Spinal cord (tissue), 10 donors: Measurements from ENCODE around the gene LAMB1. TPM values are rescaled to one million over a fixed set of nuclear protein-coding genes. Genes with fewer than 3 reads are reported as not detected.
"Not testable (repeated sequence)": the region's sequence is repeated elsewhere in the genome, so short reads cannot be mapped to it uniquely, and the experiment has no call there.

Experiments
- DNase-seq, 6 donors: peaks; one replicate each; pipeline versions ENCODE4 v3.0.0 to v3.0.0-alpha.2; 2013 to 2015; ENCODE audit warnings: low spot score in 6 of 6, low read depth in 4 of 6
- H3K27ac ChIP-seq: one replicate; pipeline ENCODE4 v1.5.1; 2013; ENCODE audit warnings: low read depth, low read length, control low read depth
- H3K27me3 ChIP-seq: one replicate; pipeline ENCODE4 v1.6.1; 2013; ENCODE audit warnings: low read length; ENCODE audit not compliant: control insufficient read depth, insufficient read depth
- H3K36me3 ChIP-seq: one replicate; pipeline ENCODE4 v1.6.1; 2013; ENCODE audit warnings: low read length; ENCODE audit not compliant: control insufficient read depth, insufficient read depth
- H3K4me1 ChIP-seq: one replicate; pipeline ENCODE4 v1.6.1; 2013; ENCODE audit warnings: low read length; ENCODE audit not compliant: control insufficient read depth, insufficient read depth
- H3K4me3 ChIP-seq: one replicate; pipeline ENCODE4 v1.5.1; 2013; ENCODE audit warnings: low read depth, low read length, control low read depth
- H3K9me3 ChIP-seq: one replicate; pipeline ENCODE4 v1.6.1; 2013; ENCODE audit warnings: low read length; ENCODE audit not compliant: control insufficient read depth, insufficient read depth
- WGBS: methylation state at CpG from one replicate; pipeline ENCODE4 v1.1.5; 2013; ENCODE audit warnings: missing lambda C conversion rate; ENCODE audit not compliant: insufficient coverage; 5-methylcytosine and 5-hydroxymethylcytosine counted together
- polyA plus RNA-seq, 2 donors: library from polyadenylated mRNA; unstranded; fragments of 120-200 nt; gene quantifications; one replicate each; pipeline ENCODE4 v1.2.1, GENCODE V29; 2013; ENCODE audit not compliant: insufficient read length in 2 of 2
- total RNA-seq, 2 donors: library from RNA; depleted of rRNA in 1 of 2; stranded (reverse); fragments of 120-200 nt in 1 of 2; fragments of >200 nt in 1 of 2; gene quantifications; one replicate each; pipeline versions ENCODE4 v1.2.3 to v1.2.4, GENCODE V29; 2013 to 2014
- donor health status: healthy.

LAMB1 gene
- total and polyA plus RNA-seq, 4 donors, result 84.4 to 312 (median 179) TPM

- Histone ChIP-seq H3K36me3 (no peaks in the 10 kb centered on the region), H3K4me1 (no peaks in the 10 kb centered on the region), H3K27me3 (no peaks in the 10 kb centered on the region), H3K27ac (no peak overlapping the region), H3K9me3 (no peaks in the 10 kb centered on the region), H3K4me3 (no peak overlapping the region)
- no CpG with 5 or more reads among the region's 1 CpG for WGBS
- no peak for DNase-seq
Observed at GRCh38 chr7:108037741-108038140, 34.8 kb upstream of the LAMB1 start.

GRCh38 chr7:108037140-108037539, 34.2 kb upstream of the LAMB1 start:
- Histone ChIP-seq H3K4me3 (no peak overlapping the region), H3K4me1 (no peaks in the 10 kb centered on the region), H3K27ac (no peak overlapping the region), H3K36me3 (no peaks in the 10 kb centered on the region), H3K9me3 (no peaks in the 10 kb centered on the region), H3K27me3 (no peaks in the 10 kb centered on the region)
- 75% methylated on average over 2 of the region's 3 CpGs for WGBS
- DNase-seq, result peak in 1 of 6 donors; percentile 35

GRCh38 chr7:108034586-108034985, 31.6 kb upstream of the LAMB1 start:
- Histone ChIP-seq H3K4me3 (no peak overlapping the region), H3K27ac (no peak overlapping the region), H3K9me3 (no peaks in the 10 kb centered on the region), H3K36me3 (no peaks in the 10 kb centered on the region), H3K27me3 (no peaks in the 10 kb centered on the region), H3K4me1 (no peaks in the 10 kb centered on the region)
- no CpG with 5 or more reads among the region's 2 CpGs for WGBS
- DNase-seq, result no peak

- Histone ChIP-seq H3K4me1 (no peaks in the 10 kb centered on the region), H3K4me3 (no peak overlapping the region), H3K27ac (no peak overlapping the region), H3K36me3 (no peaks in the 10 kb centered on the region), H3K27me3 (no peaks in the 10 kb centered on the region), H3K9me3 (no peaks in the 10 kb centered on the region)
- no peak for DNase-seq
- 91% methylated on average over 3 of the region's 5 CpGs for WGBS
Observed at GRCh38 chr7:108033776-108034497, 31.0 kb upstream of the LAMB1 start.

GRCh38 chr7:108033309-108033708, 30.3 kb upstream of the LAMB1 start:
- DNase-seq, H3K4me1 ChIP-seq, H3K4me3 ChIP-seq, H3K27ac ChIP-seq, H3K9me3 ChIP-seq, H3K27me3 ChIP-seq, H3K36me3 ChIP-seq: not testable (repeated sequence)
- WGBS, result 84% methylated on average over 6 of the region's 8 CpGs

- Histone ChIP-seq H3K36me3 (no peaks in the 10 kb centered on the region), H3K9me3 (no peaks in the 10 kb centered on the region), H3K4me1 (no peaks in the 10 kb centered on the region), H3K27me3 (no peaks in the 10 kb centered on the region), H3K4me3 (no peak overlapping the region), H3K27ac (no peak overlapping the region)
- DNase-seq, result no peak
- WGBS, result 100% methylated on average over 2 of the region's 3 CpGs
Observed at GRCh38 chr7:108030516-108030915, 27.6 kb upstream of the LAMB1 start.

GRCh38 chr7:108029034-108029433, 26.1 kb upstream of the LAMB1 start:
- H3K4me3 ChIP-seq, result no peak overlapping the region
- WGBS, result no CpG with 5 or more reads among the region's 3 CpGs
- H3K27ac ChIP-seq, result no peak overlapping the region
- H3K9me3 ChIP-seq, result no peaks in the 10 kb centered on the region
- no peaks in the 10 kb centered on the region for H3K27me3 ChIP-seq
- no peak for DNase-seq
- H3K36me3 ChIP-seq, result no peaks in the 10 kb centered on the region
- no peaks in the 10 kb centered on the region for H3K4me1 ChIP-seq

GRCh38 chr7:108028111-108028510, 25.1 kb upstream of the LAMB1 start:
- Histone ChIP-seq H3K4me1 (no peaks in the 10 kb centered on the region), H3K36me3 (no peaks in the 10 kb centered on the region), H3K9me3 (no peaks in the 10 kb centered on the region), H3K27me3 (no peaks in the 10 kb centered on the region), H3K27ac (no peak overlapping the region), H3K4me3 (no peak overlapping the region)
- DNase-seq, result no peak
- 100% methylated on average over 1 of the region's 2 CpGs for WGBS

- Histone ChIP-seq H3K4me1 (no peaks in the 10 kb centered on the region), H3K27ac (no peak overlapping the region), H3K4me3 (no peak overlapping the region), H3K27me3 (no peaks in the 10 kb centered on the region), H3K9me3 (no peaks in the 10 kb centered on the region), H3K36me3 (no peaks in the 10 kb centered on the region)
- DNase-seq, result no peak
- no CpG with 5 or more reads among the region's 1 CpG for WGBS
Observed at GRCh38 chr7:108027239-108027638, 24.3 kb upstream of the LAMB1 start.

GRCh38 chr7:108026647-108027046, 23.7 kb upstream of the LAMB1 start:
- peak in 1 of 6 donors; percentile 23 for DNase-seq
- H3K36me3 ChIP-seq, result no peaks in the 10 kb centered on the region
- WGBS, result 76% methylated on average over 3 of the region's 3 CpGs
- H3K27ac ChIP-seq, result no peak overlapping the region
- H3K4me1 ChIP-seq, result no peaks in the 10 kb centered on the region
- H3K4me3 ChIP-seq, result no peak overlapping the region
- no peaks in the 10 kb centered on the region for H3K9me3 ChIP-seq
- no peaks in the 10 kb centered on the region for H3K27me3 ChIP-seq
